HFFc6 (cell line): ENCODE data around the gene NPW. TPM values are rescaled to one million over a fixed set of nuclear protein-coding genes. Genes with fewer than 3 reads are reported as not detected.

ENCODE experiments used
- DNase-seq: peaks from one replicate; pipeline ENCODE4 v3.0.0-alpha.2; 2018
- H3K27ac Mint-ChIP-seq: 2 replicates; pipeline ENCODE4 v1.8.0; 2020; ENCODE audit warnings: mild to moderate bottlenecking, mixed read lengths
- H3K27me3 Mint-ChIP-seq: 2 replicates; pipeline ENCODE4 v1.8.0; 2021; ENCODE audit warnings: mild to moderate bottlenecking, moderate library complexity, mixed read lengths; ENCODE audit not compliant: insufficient read depth
- H3K36me3 Mint-ChIP-seq: 2 replicates; pipeline ENCODE4 v1.8.0; 2021; ENCODE audit warnings: low read depth, mixed read lengths
- H3K4me1 Mint-ChIP-seq: 2 replicates; pipeline ENCODE4 v1.8.0; 2020; ENCODE audit warnings: low read depth, mixed read lengths
- H3K4me3 Mint-ChIP-seq: 2 replicates; pipeline ENCODE4 v1.8.0; 2020; ENCODE audit warnings: mild to moderate bottlenecking, moderate library complexity, mixed read lengths
- H3K9me3 Mint-ChIP-seq: 2 replicates; pipeline ENCODE4 v1.8.0; 2020; ENCODE audit warnings: mild to moderate bottlenecking, mixed read lengths
- long read RNA-seq: library from polyadenylated mRNA; unstranded; transcript quantifications from one replicate; pipeline ENCODE4 v2.0.0, GENCODE V29; 2019
- total RNA-seq, 6 experiments: library from RNA; stranded (reverse); fragmentation: NEBNext Ultra II Directional; extraction: Animal tissue kit (Norgen Biotek cat#: 25700); gene quantifications; 2 replicates in 1 of 6; 3 replicates in 5 of 6; pipeline ENCODE4 v1.2.3, GENCODE V29; 2021
- TF ChIP-seq, protein P1 (sequence below): fragments of 200-600 bp; sonication (generic); IDR thresholded peaks from 2 replicates; pipeline ENCODE4 v1.5.0; 2021; ENCODE audit warnings: antibody characterized with exemption, mild to moderate bottlenecking

Gene NPW
- 1 to 10 TPM in 4 of 6 experiments, under 1 TPM in 2; 0.57 to 2.1 (median 1.4) TPM for total RNA-seq
- long read RNA-seq, partial matches to known transcripts, result 0 of 1 reads
- long read RNA-seq, other reads (novel, unspliced or antisense), result 1 of 1 reads

DNA sequence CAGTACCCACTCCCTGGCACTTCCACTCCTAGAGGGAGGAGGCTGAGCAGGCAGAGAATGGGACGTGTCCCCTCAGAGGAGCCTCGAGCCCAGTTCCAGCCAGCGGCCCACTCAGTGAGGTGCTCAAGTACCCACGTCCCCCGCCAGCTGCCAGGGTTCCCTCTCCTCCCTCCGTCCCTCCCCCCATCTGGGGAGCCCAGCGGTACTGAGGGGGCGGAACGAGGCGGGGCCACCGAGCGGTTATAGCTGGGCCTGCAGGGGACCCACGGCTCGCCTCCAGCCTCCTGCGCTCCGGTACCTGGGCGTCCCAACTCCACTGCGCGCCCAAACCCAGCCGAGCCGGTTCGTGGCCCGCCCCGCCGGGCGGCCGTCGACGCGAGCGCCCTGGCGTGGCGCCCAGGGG lies at the start of gene NPW:
TSS of gene NPW (plus strand) at position 268 of the 403 bp plus-strand sequence.
- H3K9me3 Mint-ChIP-seq, result no peaks in the 10 kb centered on the region
- peaks cover 9% of the 10 kb centered on the region for H3K27me3 Mint-ChIP-seq
- no peak for DNase-seq

DNA sequence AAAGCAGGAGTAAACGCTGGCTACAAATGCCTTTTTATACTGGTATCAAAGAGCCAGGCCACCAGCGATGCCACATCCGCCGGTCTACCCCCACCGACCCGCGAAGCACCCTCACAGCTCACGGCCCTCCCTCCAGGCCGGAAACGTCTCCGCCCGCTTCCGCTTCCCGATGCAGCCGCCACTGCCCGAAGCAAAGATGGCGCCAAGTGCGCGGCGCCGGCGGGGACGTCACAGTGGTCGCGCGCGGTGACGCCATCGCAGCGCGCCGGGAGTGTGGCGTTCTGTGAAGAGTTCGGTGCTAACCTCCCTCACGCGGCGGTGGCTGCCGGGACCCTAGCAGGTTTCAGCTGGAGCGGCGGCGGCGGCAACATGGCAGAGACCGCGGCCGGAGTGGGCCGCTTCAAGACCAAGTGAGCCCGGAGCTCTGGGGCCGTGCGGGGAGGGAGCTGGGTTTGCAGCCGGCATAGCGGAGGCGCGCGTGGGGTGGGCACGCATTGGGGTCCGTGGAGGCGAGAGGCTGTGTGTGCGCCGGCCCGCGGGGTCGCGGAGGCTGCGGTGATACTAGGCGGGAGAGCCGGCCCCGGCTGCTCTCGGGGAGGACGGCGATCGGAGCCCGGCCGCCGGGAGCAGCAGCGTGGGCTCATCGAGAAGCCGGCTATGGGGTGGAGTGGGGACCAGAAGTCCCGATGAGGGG lies 47.6 kb upstream of the NPW start, which contains the start of gene TBL3:
TSS of gene TBL3 (plus strand) at position 258 of the 694 bp plus-strand sequence. CDS start at position 370, 112 bp downstream.
- Mint-ChIP-seq H3K27ac (peak within 1 kb of the TSS; percentile 97), H3K4me1 (peaks cover 16% of the 10 kb centered on the region), H3K27me3 (no peaks in the 10 kb centered on the region; the same call in 1 of the 2 replicates), H3K4me3 (peak within 1 kb of the TSS; percentile 97), H3K36me3 (peaks cover 7% of the 10 kb centered on the region), H3K9me3 (no peaks in the 10 kb centered on the region)
- TF ChIP-seq, protein P1, sequence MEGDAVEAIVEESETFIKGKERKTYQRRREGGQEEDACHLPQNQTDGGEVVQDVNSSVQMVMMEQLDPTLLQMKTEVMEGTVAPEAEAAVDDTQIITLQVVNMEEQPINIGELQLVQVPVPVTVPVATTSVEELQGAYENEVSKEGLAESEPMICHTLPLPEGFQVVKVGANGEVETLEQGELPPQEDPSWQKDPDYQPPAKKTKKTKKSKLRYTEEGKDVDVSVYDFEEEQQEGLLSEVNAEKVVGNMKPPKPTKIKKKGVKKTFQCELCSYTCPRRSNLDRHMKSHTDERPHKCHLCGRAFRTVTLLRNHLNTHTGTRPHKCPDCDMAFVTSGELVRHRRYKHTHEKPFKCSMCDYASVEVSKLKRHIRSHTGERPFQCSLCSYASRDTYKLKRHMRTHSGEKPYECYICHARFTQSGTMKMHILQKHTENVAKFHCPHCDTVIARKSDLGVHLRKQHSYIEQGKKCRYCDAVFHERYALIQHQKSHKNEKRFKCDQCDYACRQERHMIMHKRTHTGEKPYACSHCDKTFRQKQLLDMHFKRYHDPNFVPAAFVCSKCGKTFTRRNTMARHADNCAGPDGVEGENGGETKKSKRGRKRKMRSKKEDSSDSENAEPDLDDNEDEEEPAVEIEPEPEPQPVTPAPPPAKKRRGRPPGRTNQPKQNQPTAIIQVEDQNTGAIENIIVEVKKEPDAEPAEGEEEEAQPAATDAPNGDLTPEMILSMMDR, result no peak
- DNase-seq, result peak; percentile 92

More for the DNA sequence above, at the start of gene NPW:
- H3K27ac Mint-ChIP-seq, result no peak within 1 kb of the TSS
- H3K4me3 Mint-ChIP-seq, result peak within 1 kb of the TSS; percentile 51; the same call in 1 of the 2 replicates
- no peaks in the 10 kb centered on the region for H3K36me3 Mint-ChIP-seq
- H3K4me1 Mint-ChIP-seq, result peaks cover 19% of the 10 kb centered on the region
- TF ChIP-seq, protein P1, result no peak

DNA sequence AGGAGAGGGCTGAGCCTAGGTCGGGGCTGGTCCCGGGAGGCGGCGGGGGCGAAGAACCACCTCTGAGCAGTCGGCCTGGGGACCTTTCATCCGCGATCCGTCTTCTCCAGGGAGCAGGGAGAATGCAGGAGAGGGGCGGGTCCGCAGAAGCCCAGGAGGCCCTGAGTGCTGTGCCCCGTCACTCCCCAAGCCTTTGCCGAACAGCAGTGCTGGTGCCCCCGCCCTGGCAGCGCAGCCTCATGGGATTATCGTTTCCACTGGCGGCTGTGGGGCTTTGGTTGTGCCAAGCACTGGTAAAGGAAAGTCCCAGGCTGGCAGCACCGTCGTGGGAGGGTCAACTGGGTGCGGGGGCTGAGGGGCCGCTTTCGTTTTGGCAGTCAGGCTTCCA lies 47.1 kb upstream of the NPW start:
- H3K27me3 Mint-ChIP-seq, result no peaks in the 10 kb centered on the region; the same call in 1 of the 2 replicates
- H3K36me3 Mint-ChIP-seq, result peaks cover 7% of the 10 kb centered on the region
- no peaks in the 10 kb centered on the region for H3K9me3 Mint-ChIP-seq
- DNase-seq, result no peak
- peaks cover 16% of the 10 kb centered on the region for H3K4me1 Mint-ChIP-seq
- H3K27ac Mint-ChIP-seq, result peak overlapping the region; percentile 97
- peak overlapping the region; percentile 97 for H3K4me3 Mint-ChIP-seq
- TF ChIP-seq, protein P1, result no peak

DNA sequence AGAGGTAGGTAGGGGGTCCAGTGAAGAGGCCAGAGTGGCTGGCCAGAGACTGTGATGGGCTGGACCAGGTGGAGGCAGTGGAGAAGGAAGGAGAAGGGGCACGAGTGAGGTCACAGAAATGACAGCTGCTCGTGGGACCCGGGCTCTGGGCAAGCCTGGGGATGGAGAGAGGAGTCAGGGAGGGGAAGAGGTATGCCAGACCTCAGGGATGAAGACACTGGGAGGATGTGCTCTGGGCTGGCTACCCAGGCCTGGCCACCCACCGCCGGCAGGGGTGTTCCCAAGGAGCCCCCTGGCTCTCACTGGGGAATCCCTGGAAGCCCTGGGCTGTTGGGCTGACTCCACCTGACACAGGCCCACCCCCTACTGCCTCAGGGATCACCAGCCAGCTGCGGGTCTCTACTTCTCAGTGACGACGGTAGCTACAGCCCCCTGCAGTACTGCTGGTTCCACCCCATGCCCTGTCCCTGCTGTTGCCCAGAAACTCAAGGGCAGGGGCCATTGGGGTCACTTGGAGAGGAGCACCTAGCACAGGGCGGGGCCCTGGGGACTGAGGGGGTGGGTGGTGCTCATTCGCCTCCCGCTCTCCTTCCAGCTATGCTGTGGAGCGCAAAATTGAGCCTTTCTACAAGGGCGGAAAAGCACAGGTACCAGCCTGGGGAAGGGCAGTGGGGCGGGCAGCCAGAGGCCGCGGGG lies 46.0 kb upstream of the NPW start:
- Mint-ChIP-seq H3K4me1 (peaks cover 16% of the 10 kb centered on the region), H3K4me3 (peak overlapping the region; percentile 97; the same call in 1 of the 2 replicates), H3K36me3 (peaks cover 7% of the 10 kb centered on the region), H3K27me3 (no peaks in the 10 kb centered on the region; the same call in 1 of the 2 replicates), H3K27ac (no peak overlapping the region), H3K9me3 (no peaks in the 10 kb centered on the region)
- DNase-seq, result no peak
- TF ChIP-seq, protein P1, result no peak

GRCh38 chr16:1974157-1975070 lies 45.2 kb upstream of the NPW start:
- TF ChIP-seq, protein P1, result no peak
- H3K36me3 Mint-ChIP-seq, result peaks cover 7% of the 10 kb centered on the region
- no peak overlapping the region for H3K27ac Mint-ChIP-seq
- DNase-seq, result no peak
- no peak overlapping the region for H3K4me3 Mint-ChIP-seq
- H3K27me3 Mint-ChIP-seq, result no peaks in the 10 kb centered on the region; the same call in 1 of the 2 replicates
- peaks cover 16% of the 10 kb centered on the region for H3K4me1 Mint-ChIP-seq
- no peaks in the 10 kb centered on the region for H3K9me3 Mint-ChIP-seq
